ENCODE data around the gene NOTCH2.

NOTCH2 gene

GRCh38 chr1:119941392-119941791, 128.1 kb downstream of the NOTCH2 start:
- no peak for DNase-seq (ENCODE audit: low spot score)

- no peak for DNase-seq (ENCODE audit: low spot score)
These were observed 128.8 kb downstream of the NOTCH2 start for GRCh38 chr1:119940697-119941096.

GRCh38 chr1:119937198-119937597, 132.3 kb downstream of the NOTCH2 start:
- no peak for DNase-seq (ENCODE audit: low spot score)

GRCh38 chr1:119935915-119936314, 133.5 kb downstream of the NOTCH2 start:
- DNase-seq (ENCODE audit: low spot score), result no peak

- DNase-seq (ENCODE audit: low spot score), result no peak
These were observed 134.1 kb downstream of the NOTCH2 start for GRCh38 chr1:119935373-119935772.

DNA sequence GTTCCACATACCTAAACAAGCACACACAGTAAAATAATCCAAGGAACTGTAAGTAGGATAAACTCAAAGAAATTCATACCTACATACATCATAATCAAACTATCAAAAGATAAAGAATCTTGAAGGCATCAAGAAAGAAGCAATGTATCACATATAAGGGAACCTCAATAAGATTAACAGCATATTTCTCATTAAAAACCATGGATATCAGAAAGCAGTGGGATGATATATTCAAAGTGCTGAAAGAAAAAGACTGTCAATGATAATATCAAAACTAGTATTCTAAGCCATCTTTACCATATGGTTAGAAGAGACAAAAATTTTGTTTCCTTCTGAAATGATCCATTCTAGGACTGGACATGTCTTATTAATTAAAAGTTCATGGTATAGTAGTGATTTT, 136.1 kb downstream of the NOTCH2 start:
- no peak for DNase-seq (ENCODE audit: low spot score)

DNA sequence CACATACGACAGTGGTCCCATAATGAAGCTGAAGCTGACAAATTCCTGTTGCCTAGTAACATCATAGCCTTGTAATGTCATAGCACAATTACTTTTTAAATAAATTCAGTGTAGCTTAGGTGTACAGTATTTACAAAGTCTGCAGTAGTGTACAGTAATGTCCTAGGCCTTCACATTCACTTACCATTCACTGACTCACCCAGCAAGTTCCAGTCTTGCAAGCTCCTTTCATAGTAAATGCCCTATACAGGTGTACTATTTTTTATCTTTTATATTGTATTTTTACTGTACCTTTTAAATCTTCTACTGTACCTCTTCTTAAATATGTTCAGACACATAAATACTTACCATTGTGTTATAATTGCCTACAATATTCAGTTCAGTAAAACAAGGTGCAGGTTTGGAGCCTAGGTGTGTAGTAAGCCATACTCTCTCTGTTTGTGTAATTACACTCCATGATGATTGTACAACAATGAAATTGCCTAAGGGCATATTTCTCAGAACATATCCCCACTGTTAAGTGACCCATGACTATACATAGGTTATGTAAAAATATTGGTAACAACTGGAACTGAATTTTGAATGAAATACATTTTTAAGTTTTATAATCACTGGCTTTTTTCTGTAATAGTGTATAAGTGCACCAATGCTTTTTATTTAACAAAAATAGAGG, 139.7 kb downstream of the NOTCH2 start:
- DNase-seq (ENCODE audit: low spot score), result no peak

DNA sequence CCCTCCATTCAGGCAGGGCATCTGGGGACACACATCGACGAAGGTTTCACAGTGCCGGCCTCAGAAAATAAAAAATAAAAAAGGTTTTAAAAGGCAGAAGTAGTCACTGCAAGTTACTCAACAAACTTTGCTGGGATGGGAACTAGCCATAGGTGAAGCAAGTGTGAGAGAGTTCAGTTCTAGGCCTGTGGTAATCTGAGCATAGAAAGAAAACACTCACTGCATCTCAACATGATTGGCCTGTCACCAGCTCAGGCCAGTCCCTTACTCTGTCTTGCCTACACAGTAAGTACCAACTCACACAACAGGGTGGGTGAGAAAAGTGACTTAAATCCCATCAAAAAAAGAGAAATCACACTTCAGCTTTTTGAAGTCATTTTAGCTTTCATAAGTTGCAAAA, 142.9 kb downstream of the NOTCH2 start:
- no peak for DNase-seq (ENCODE audit: low spot score)

GRCh38 chr1:119924948-119925898, 144.2 kb downstream of the NOTCH2 start:
- no peak for DNase-seq (ENCODE audit: low spot score)

DNA sequence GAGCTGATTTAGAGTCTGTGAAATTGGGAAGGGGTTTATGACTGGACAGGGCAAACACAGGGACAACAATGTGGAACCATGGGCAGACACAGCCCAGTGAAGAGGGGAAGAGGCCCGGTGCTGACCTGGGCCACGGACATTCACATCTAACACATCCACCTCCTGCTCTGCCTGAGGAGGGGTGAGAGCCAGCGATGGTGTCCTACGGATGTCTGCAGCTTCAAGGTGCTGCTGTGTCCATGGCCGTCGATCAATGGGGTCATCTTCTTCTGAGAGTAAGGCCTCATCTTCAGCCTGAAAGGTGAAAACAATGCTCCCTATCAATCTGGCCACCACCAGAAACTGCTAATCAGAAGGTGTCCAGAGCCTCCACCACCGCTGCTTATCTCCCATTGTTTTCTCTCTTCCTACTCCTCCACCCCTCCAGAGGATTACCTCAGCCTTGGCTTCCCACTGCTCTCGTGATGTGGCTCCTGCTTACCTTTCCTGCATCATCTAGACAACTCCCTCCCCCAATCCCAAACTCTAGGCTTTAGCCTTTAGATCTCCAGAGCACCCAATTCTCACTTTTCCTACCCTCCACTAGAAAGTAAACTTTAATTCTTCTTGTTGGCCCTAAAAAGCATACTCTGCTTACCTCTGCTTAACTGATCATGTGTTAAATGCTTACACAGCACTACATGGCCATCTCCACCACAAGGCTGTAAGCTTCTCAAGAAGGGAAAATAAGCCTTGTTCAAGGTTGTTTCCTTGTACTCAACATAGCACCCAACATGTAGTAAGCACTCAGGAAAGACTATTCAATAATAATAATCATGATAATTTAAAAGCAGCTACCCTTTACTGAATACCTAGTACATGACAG, 149.1 kb downstream of the NOTCH2 start:
- DNase-seq (ENCODE audit: low spot score), result no peak

- DNase-seq (ENCODE audit: low spot score), result no peak
These were observed 150.2 kb downstream of the NOTCH2 start for GRCh38 chr1:119919241-119919640.

DNA sequence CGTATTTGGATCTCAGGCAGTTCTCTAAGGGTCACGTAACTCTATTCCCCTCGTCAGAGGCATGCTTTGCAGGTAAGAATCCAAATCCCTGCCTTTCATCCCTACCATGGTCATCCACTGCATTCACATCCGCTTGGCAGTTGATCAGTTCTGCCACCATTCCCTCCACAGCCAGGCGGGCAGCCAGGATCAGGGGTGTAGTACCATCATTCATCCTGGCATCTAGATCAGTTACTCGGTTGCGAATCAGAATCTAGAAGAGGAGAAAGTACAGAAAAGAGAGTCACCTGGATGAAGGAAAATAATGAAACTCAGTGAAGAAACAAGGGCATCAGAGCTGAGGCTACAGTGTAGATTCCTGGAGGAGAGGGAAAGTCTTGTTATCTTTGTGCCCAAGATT, 151.2 kb downstream of the NOTCH2 start:
- DNase-seq (ENCODE audit: low spot score), result no peak

DNA sequence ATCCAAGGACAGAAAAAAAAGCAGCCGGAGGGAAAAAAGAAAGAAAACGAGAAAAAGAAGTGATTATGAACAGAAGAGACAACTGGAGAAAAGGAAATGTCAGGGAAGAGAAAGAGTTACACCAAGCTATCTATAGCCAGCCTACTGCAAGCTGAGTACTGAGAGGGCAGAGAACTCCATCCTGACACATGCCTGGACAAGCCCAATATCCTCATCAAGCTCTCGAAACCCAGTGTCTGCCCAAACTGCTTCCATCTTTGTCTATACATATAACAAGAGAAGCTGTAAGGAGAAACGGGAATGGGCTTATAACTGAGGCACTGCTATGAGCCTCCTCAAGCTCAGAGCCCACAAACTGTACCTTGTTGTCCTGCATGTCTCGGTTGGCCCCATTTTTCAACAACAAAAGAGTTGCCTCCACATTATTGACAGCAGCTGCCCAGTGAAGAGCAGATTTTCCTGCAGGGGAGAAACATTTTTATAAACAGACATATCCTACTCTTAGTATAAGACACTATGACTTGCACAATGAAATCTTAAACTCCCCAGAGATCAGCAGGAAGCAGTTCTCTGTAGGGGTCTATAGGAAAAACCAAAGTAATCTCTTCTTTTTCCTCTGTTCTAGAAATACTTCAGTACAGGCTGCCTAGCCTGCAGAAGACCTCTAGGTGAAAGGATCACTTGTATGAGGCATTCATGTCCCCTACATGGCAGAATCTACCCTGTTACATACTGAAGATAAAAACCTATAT, 152.0 kb downstream of the NOTCH2 start:
- DNase-seq (ENCODE audit: low spot score), result no peak

- DNase-seq (ENCODE audit: low spot score), result no peak
These were observed 153.9 kb downstream of the NOTCH2 start for GRCh38 chr1:119915517-119915916.

- no peak for DNase-seq (ENCODE audit: low spot score)
These were observed 155.4 kb downstream of the NOTCH2 start for GRCh38 chr1:119914071-119914470.

GRCh38 chr1:119912963-119913362, 156.5 kb downstream of the NOTCH2 start:
- no peak for DNase-seq (ENCODE audit: low spot score)

DNA sequence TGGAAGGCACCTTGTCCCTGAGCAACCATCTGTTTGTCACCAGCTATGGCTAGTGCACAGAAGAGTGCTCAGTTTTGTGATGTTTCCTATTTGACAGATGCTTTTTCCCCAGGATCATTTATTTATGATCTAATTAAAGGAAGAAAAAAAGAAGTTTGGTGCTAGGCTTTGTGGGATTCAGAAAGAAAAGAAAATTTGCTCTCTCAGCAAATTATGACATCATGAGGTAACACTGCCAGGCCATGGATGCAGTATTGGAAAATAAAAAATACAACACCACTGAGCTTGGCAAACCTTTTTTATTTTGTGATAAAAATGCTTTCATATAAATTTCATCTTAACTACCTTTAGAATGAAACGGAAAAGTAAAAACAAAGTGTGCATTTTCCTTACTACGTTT, 157.7 kb downstream of the NOTCH2 start:
- no peak for DNase-seq (ENCODE audit: low spot score)

DNA sequence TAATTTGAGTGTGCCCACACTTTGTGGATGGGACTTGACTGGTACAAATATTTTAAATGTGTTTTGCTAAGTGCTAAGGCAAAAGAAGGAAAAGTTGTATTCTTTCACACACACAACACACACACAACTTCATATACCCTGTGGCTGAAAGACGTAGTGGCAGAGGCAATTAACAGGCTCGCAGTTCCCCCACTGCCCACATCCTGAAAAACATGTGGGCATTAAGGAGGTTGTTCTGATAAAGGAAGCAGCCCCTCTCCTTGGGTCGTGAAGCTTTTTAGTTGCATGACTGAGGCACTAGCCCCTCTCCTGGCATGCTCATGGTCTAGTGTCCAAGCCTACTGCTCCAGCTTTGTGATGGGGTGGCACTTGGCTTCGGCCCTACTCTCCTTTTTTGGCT, 158.8 kb downstream of the NOTCH2 start:
- no peak for DNase-seq (ENCODE audit: low spot score)

- DNase-seq (ENCODE audit: low spot score), result no peak
These were observed 159.4 kb downstream of the NOTCH2 start for GRCh38 chr1:119909890-119910596.

DNA sequence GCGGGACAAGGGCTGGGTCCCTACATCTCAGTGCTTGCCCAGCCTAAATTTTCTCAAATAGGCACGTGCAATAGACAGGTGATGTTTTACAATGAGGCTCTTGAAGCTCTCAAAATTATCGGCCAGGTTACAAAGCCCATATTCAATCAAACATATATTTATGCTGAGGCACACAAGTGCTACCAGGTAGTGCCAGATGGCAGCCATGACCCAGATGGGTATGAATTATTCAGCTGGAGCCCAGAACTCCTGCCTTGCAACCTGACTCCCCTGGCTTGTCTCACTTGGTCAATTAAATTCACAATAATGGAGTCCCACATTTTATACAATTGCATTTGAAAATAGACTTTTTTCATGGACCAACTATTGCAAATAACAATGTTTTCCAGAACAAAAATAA, 160.8 kb downstream of the NOTCH2 start:
- no peak for DNase-seq (ENCODE audit: low spot score)
